A549 (cell line): Measurements from ENCODE around the gene ANO3.

Experiments used
- CTCF ChIP-seq: fragments of >200 bp; sonication (Bioruptor Twin); formaldehyde crosslinking; IDR thresholded peaks from 3 replicates; pipeline ENCODE4 v1.5.1; 2016
- RAD21 ChIP-seq, 2 experiments: fragments of >200 bp in 1 of 2; sonication (Bioruptor Twin) in 1 of 2; formaldehyde crosslinking in 1 of 2; IDR thresholded peaks in 1 of 2; conservative IDR thresholded peaks in 1 of 2; 2 replicates in 1 of 2; 3 replicates in 1 of 2; pipeline ENCODE4 v1.6.1; 2012 to 2018; ENCODE audit warnings: inconsistent platforms in 1 of 2

- TF ChIP-seq CTCF (no peak), RAD21 (conservative IDR thresholded peaks at IDR 0.05 in 1 of 2, IDR thresholded peaks at IDR 0.05 in 1 of 2) (no peak)
Observed at GRCh38 chr11:26557666-26558065, 225.7 kb downstream of the ANO3 start.
